Activated naive CD8-positive, alpha-beta T cell treated with anti-CD3 and anti-CD28 coated beads, Interleukin-2, amount 50 U/mL, for 24 hours (primary cell): ENCODE data around the gene KIF11.
"Not testable (repeated sequence)": the region's sequence is repeated elsewhere in the genome, so short reads cannot be mapped to it uniquely, and the experiment has no call there.

Experiments used
- ATAC-seq: fragments of 150-1000 bp; cut with Tn5 transposase; one replicate; pipeline ENCODE4 v1.10.0; 2021
- DNase-seq: peaks from one replicate; pipeline ENCODE4 v3.0.0; 2021
- H3K27ac Mint-ChIP-seq: one replicate; pipeline ENCODE4 v1.8.0; 2021; ENCODE audit warnings: mild to moderate bottlenecking, mixed read lengths
- H3K27me3 Mint-ChIP-seq: one replicate; pipeline ENCODE4 v1.8.0; 2021; ENCODE audit warnings: mixed read lengths
- H3K36me3 Mint-ChIP-seq: one replicate; pipeline ENCODE4 v1.8.0; 2021; ENCODE audit warnings: low read depth, mixed read lengths
- H3K4me1 Mint-ChIP-seq: one replicate; pipeline ENCODE4 v1.8.0; 2021; ENCODE audit warnings: mixed read lengths
- H3K4me3 Mint-ChIP-seq: one replicate; pipeline ENCODE4 v1.8.0; 2021; ENCODE audit warnings: mild to moderate bottlenecking, moderate library complexity, mixed read lengths
- H3K9me3 Mint-ChIP-seq: one replicate; pipeline ENCODE4 v1.8.0; 2021; ENCODE audit warnings: mixed read lengths

The KIF11 gene

GRCh38 chr10:92627845-92628480 is 35.0 kb downstream of the KIF11 start:
- no peak for DNase-seq
- Mint-ChIP-seq H3K4me1 (no peaks in the 10 kb centered on the region), H3K27ac (no peak overlapping the region), H3K27me3 (no peaks in the 10 kb centered on the region), H3K4me3 (no peak overlapping the region), H3K9me3 (peaks cover 3% of the 10 kb centered on the region), H3K36me3 (peaks cover 62% of the 10 kb centered on the region)
- no peak for ATAC-seq

- Mint-ChIP-seq H3K27ac (no peak overlapping the region), H3K27me3 (no peaks in the 10 kb centered on the region), H3K4me1 (no peaks in the 10 kb centered on the region), H3K9me3 (no peaks in the 10 kb centered on the region), H3K36me3 (peaks cover 57% of the 10 kb centered on the region), H3K4me3 (no peak overlapping the region)
- ATAC-seq, result no peak
- no peak for DNase-seq
These were observed 37.0 kb downstream of the KIF11 start for GRCh38 chr10:92629945-92630344.

- DNase-seq, result no peak
- Mint-ChIP-seq H3K4me1 (no peaks in the 10 kb centered on the region), H3K27ac (no peak overlapping the region)
These were observed 45.1 kb downstream of the KIF11 start for GRCh38 chr10:92638037-92638436.

GRCh38 chr10:92640107-92640506 is 47.2 kb downstream of the KIF11 start:
- DNase-seq (no peak), ATAC-seq (no peak)
- Mint-ChIP-seq H3K4me3 (no peak overlapping the region), H3K27me3 (no peaks in the 10 kb centered on the region), H3K36me3 (peaks cover 53% of the 10 kb centered on the region), H3K9me3 (no peaks in the 10 kb centered on the region), H3K4me1 (peaks cover 4% of the 10 kb centered on the region), H3K27ac (no peak overlapping the region)

More at GRCh38 chr10:92638037-92638436, 45.1 kb downstream of the KIF11 start:
- H3K4me3 Mint-ChIP-seq, result no peak overlapping the region
- H3K36me3 Mint-ChIP-seq, result peaks cover 55% of the 10 kb centered on the region
- H3K27me3 Mint-ChIP-seq, result no peaks in the 10 kb centered on the region
- no peaks in the 10 kb centered on the region for H3K9me3 Mint-ChIP-seq
- ATAC-seq, result no peak

- no peaks in the 10 kb centered on the region for H3K27me3 Mint-ChIP-seq
- no peak for DNase-seq
- peaks cover 55% of the 10 kb centered on the region for H3K36me3 Mint-ChIP-seq
- no peak overlapping the region for H3K4me3 Mint-ChIP-seq
- no peak for ATAC-seq
- peaks cover 4% of the 10 kb centered on the region for H3K4me1 Mint-ChIP-seq
- no peaks in the 10 kb centered on the region for H3K9me3 Mint-ChIP-seq
- no peak overlapping the region for H3K27ac Mint-ChIP-seq
These were observed 48.6 kb downstream of the KIF11 start for GRCh38 chr10:92641492-92641891.

- Mint-ChIP-seq H3K4me3 (no peak overlapping the region), H3K36me3 (peaks cover 63% of the 10 kb centered on the region), H3K4me1 (peaks cover 4% of the 10 kb centered on the region), H3K27ac (no peak overlapping the region), H3K9me3 (no peaks in the 10 kb centered on the region), H3K27me3 (no peaks in the 10 kb centered on the region)
- DNase-seq (no peak), ATAC-seq (no peak)
These were observed 52.0 kb downstream of the KIF11 start for GRCh38 chr10:92644921-92645320.

- not testable (repeated sequence) for H3K27me3 Mint-ChIP-seq, DNase-seq, H3K4me3 Mint-ChIP-seq, ATAC-seq, H3K9me3 Mint-ChIP-seq, H3K4me1 Mint-ChIP-seq, H3K27ac Mint-ChIP-seq
- H3K36me3 Mint-ChIP-seq, result peaks cover 68% of the 10 kb centered on the region
These were observed 57.9 kb downstream of the KIF11 start for GRCh38 chr10:92650864-92651263.

GRCh38 chr10:92655426-92655825 is 62.5 kb downstream of the KIF11 start:
- no peaks in the 10 kb centered on the region for H3K4me1 Mint-ChIP-seq
- no peak overlapping the region for H3K27ac Mint-ChIP-seq
- H3K9me3 Mint-ChIP-seq, result no peaks in the 10 kb centered on the region
- peaks cover 2% of the 10 kb centered on the region for H3K27me3 Mint-ChIP-seq
- ATAC-seq (no peak), DNase-seq (no peak)
- H3K36me3 Mint-ChIP-seq, result peaks cover 37% of the 10 kb centered on the region
- H3K4me3 Mint-ChIP-seq, result no peak overlapping the region

- DNase-seq (no peak), ATAC-seq (no peak)
- Mint-ChIP-seq H3K4me3 (no peak overlapping the region), H3K36me3 (peaks cover 28% of the 10 kb centered on the region), H3K27me3 (peaks cover 2% of the 10 kb centered on the region), H3K4me1 (no peaks in the 10 kb centered on the region), H3K9me3 (no peaks in the 10 kb centered on the region), H3K27ac (no peak overlapping the region)
These were observed 63.5 kb downstream of the KIF11 start for GRCh38 chr10:92656266-92656961.

GRCh38 chr10:92657024-92657423 is 64.1 kb downstream of the KIF11 start:
- Mint-ChIP-seq H3K4me3 (no peak overlapping the region), H3K4me1 (no peaks in the 10 kb centered on the region), H3K9me3 (no peaks in the 10 kb centered on the region), H3K36me3 (peaks cover 24% of the 10 kb centered on the region), H3K27ac (no peak overlapping the region), H3K27me3 (peaks cover 2% of the 10 kb centered on the region)
- ATAC-seq (no peak), DNase-seq (no peak)

- DNase-seq (no peak), ATAC-seq (no peak)
- Mint-ChIP-seq H3K27me3 (peaks cover 2% of the 10 kb centered on the region), H3K4me3 (no peak overlapping the region), H3K27ac (no peak overlapping the region), H3K9me3 (peaks cover 23% of the 10 kb centered on the region), H3K36me3 (no peaks in the 10 kb centered on the region), H3K4me1 (no peaks in the 10 kb centered on the region)
These were observed 69.9 kb downstream of the KIF11 start for GRCh38 chr10:92662848-92663247.

GRCh38 chr10:92664322-92664721 is 71.4 kb downstream of the KIF11 start:
- Mint-ChIP-seq H3K9me3 (peaks cover 23% of the 10 kb centered on the region), H3K27ac (no peak overlapping the region), H3K27me3 (no peaks in the 10 kb centered on the region), H3K36me3 (no peaks in the 10 kb centered on the region), H3K4me3 (no peak overlapping the region), H3K4me1 (no peaks in the 10 kb centered on the region)
- no peak for DNase-seq
- ATAC-seq, result no peak

GRCh38 chr10:92667078-92667477 is 74.1 kb downstream of the KIF11 start:
- no peak for DNase-seq
- H3K9me3 Mint-ChIP-seq, result peaks cover 23% of the 10 kb centered on the region
- H3K36me3 Mint-ChIP-seq, result no peaks in the 10 kb centered on the region
- H3K4me1 Mint-ChIP-seq, result no peaks in the 10 kb centered on the region
- H3K4me3 Mint-ChIP-seq, result no peak overlapping the region
- ATAC-seq, result no peak
- H3K27ac Mint-ChIP-seq, result no peak overlapping the region
- H3K27me3 Mint-ChIP-seq, result peaks cover 2% of the 10 kb centered on the region

GRCh38 chr10:92677708-92678107 is 84.8 kb downstream of the KIF11 start:
- DNase-seq (no peak), ATAC-seq (no peak)
- no peak overlapping the region for H3K27ac Mint-ChIP-seq
- peaks cover 6% of the 10 kb centered on the region for H3K27me3 Mint-ChIP-seq
- no peak overlapping the region for H3K4me3 Mint-ChIP-seq
- peaks cover 2% of the 10 kb centered on the region for H3K4me1 Mint-ChIP-seq
- H3K36me3 Mint-ChIP-seq, result no peaks in the 10 kb centered on the region
- no peaks in the 10 kb centered on the region for H3K9me3 Mint-ChIP-seq

GRCh38 chr10:92678206-92678605 is 85.3 kb downstream of the KIF11 start:
- Mint-ChIP-seq H3K27me3 (peaks cover 6% of the 10 kb centered on the region), H3K4me3 (no peak overlapping the region), H3K27ac (no peak overlapping the region), H3K4me1 (peaks cover 2% of the 10 kb centered on the region), H3K9me3 (no peaks in the 10 kb centered on the region), H3K36me3 (no peaks in the 10 kb centered on the region)
- DNase-seq (no peak), ATAC-seq (no peak)
